PC-3 (cell line): Measurements from ENCODE around the gene RIPPLY1. TPM values are rescaled to one million over a fixed set of nuclear protein-coding genes. Genes with fewer than 3 reads are reported as not detected.

Source experiments
- ATAC-seq: fragments of 200-7000 bp; cut with Tn5 transposase; 2 replicates; pipeline ENCODE4 v1.9.1; 2020; ENCODE audit warnings: mild to moderate bottlenecking, moderate library complexity
- BruUV-seq: library from RNA; stranded (reverse); fragments of 400-500 nt; replicated peaks from 2 replicates; lab custom pipeline; 2021; lab: Mats Ljungman, UMichigan
- CTCF ChIA-PET: fragments of 300-600 bp; sonication (Branson Sonifier 250); formaldehyde crosslinking; loops from one replicate; lab custom pipeline; 2022; ENCODE audit warnings: antibody characterized with exemption; lab: Charles Lee
- POLR2A ChIA-PET: fragments of 300-600 bp; sonication (Branson Sonifier 250); formaldehyde crosslinking; loops from one replicate; lab custom pipeline; 2022; ENCODE audit warnings: antibody characterized with exemption; ENCODE audit not compliant: unreplicated experiment; lab: Charles Lee
- DNase-seq: peaks from one replicate; pipeline ENCODE4 v3.0.0-alpha.2; 2015
- H2AFZ ChIP-seq: fragments of 300-600 bp; sonication (generic); 2 replicates; pipeline ENCODE4 v1.6.0; 2016; ENCODE audit warnings: antibody characterized with exemption, low read length
- H3F3A ChIP-seq: fragments of 300-600 bp; sonication (generic); one replicate; pipeline ENCODE4 v1.6.0; 2017; ENCODE audit warnings: antibody characterized with exemption, low read length, control low read depth, mild to moderate bottlenecking; ENCODE audit not compliant: unreplicated experiment
- H3K27ac ChIP-seq: fragments of 300-600 bp; sonication (generic); 2 replicates; pipeline ENCODE4 v1.5.1; 2016; ENCODE audit warnings: mild to moderate bottlenecking, low read length
- H3K27me3 ChIP-seq: fragments of 300-600 bp; sonication (generic); 2 replicates; pipeline ENCODE4 v1.6.1; 2016; ENCODE audit warnings: low read length, mixed read lengths
- H3K36me3 ChIP-seq: fragments of 300-600 bp; sonication (generic); 2 replicates; pipeline ENCODE4 v1.6.1; 2016; ENCODE audit warnings: low read depth, mixed run types, low read length, mixed read lengths
- H3K4me1 ChIP-seq: fragments of 300-600 bp; sonication (generic); 2 replicates; pipeline ENCODE4 v1.5.1; 2016; ENCODE audit warnings: low read length; ENCODE audit not compliant: insufficient read depth
- H3K4me2 ChIP-seq: fragments of 300-600 bp; sonication (generic); 2 replicates; pipeline ENCODE4 v1.6.0; 2016; ENCODE audit warnings: low read length
- H3K4me3 ChIP-seq: fragments of 300-600 bp; sonication (generic); 2 replicates; pipeline ENCODE4 v1.5.1; 2016; ENCODE audit warnings: mild to moderate bottlenecking, low read length, mixed read lengths
- H3K79me2 ChIP-seq: fragments of 300-600 bp; sonication (generic); 2 replicates; pipeline ENCODE4 v1.6.1; 2017; ENCODE audit warnings: low read length, mixed read lengths
- H3K9ac ChIP-seq: fragments of 300-600 bp; sonication (generic); 2 replicates; pipeline ENCODE4 v1.6.0; 2016; ENCODE audit warnings: mild to moderate bottlenecking, low read length
- H3K9me2 ChIP-seq: fragments of 300-600 bp; sonication (generic); replicated peaks from 2 replicates; pipeline ENCODE4 v1.6.1; 2016; ENCODE audit warnings: mixed run types, low read length, mixed read lengths
- H3K9me3 ChIP-seq: fragments of 300-600 bp; sonication (generic); 2 replicates; pipeline ENCODE4 v1.6.1; 2016; ENCODE audit warnings: low read length, mixed read lengths
- H4K20me1 ChIP-seq: fragments of 300-600 bp; sonication (generic); 2 replicates; pipeline ENCODE4 v1.6.1; 2016; ENCODE audit warnings: low read length, mixed read lengths
- EZH2 ChIP-seq: fragments of 300-600 bp; sonication (generic); IDR thresholded peaks from one replicate; pipeline ENCODE4 v1.6.1; 2017; ENCODE audit warnings: antibody characterized with exemption, mild to moderate bottlenecking, low read length; ENCODE audit not compliant: unreplicated experiment
- EZH2phosphoT487 ChIP-seq: fragments of 300-600 bp; sonication (generic); IDR thresholded peaks from 2 replicates; pipeline ENCODE4 v1.6.1; 2018; ENCODE audit warnings: mild to moderate bottlenecking, antibody characterized with exemption, low read length, borderline replicate concordance
- intact Hi-C: fragments of 100-400 bp; cut with micrococcal nuclease; formaldehyde crosslinking; loops from 2 replicates; pipeline ENCODE4 v1.9.0; 2023
- total RNA-seq: library from RNA; depleted of rRNA; stranded (reverse); fragments of >200 nt; gene quantifications from 2 replicates; pipeline ENCODE4 v1.2.3, GENCODE V29; 2014
- TF ChIP-seq, protein P1 (sequence below): fragments of 300-600 bp; sonication (generic); conservative IDR thresholded peaks from 2 replicates; pipeline ENCODE4 v1.5.1; 2017; ENCODE audit warnings: antibody characterized with exemption, low read depth, mild to moderate bottlenecking, low read length

RIPPLY1 gene
- total RNA-seq, 1 experiment from 2014 or later, result not detected

DNA sequence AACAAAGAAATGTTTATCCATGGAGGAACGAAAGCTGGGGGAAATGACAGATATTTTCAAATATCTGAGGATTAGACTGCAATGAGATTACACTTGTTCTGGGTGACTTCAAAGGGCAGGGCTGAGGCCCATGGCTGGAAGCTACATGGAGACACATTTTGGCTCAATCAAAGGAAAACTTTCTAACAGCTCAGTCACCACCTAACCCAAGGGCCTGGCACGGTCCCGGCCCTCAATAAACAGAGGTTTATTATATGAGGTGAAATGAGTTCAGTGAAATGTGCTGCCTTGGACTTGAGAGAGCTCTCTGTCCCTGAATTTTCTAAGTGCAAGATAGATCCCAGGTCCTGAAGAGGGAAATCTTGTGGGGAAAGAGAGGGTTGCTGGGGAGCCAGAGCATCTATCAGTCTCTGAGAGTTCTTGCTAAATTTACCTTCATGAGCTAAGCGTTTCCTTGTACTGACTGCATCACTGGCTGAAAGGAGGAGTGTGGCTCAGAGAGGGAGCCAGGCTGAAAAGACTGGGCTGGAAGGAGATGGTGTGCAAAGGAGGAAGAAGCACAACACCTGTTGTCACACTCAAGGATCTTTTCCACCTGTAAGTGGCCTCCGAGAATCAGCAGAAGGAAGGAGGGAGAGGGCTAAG is 2.0 kb upstream of the RIPPLY1 start:
- ATAC-seq, result 0 out of 2 replicates have a peak, but pooled peaks have one; percentile 22
- Histone ChIP-seq H3K9me2 (no peaks in the 10 kb centered on the region), H3K36me3 (no peaks in the 10 kb centered on the region), H3K4me1 (no peaks in the 10 kb centered on the region), H3K27ac (no peak overlapping the region), H4K20me1 (no peaks in the 10 kb centered on the region), H3K9ac (no peak overlapping the region), H3K9me3 (no peaks in the 10 kb centered on the region), H3K4me2 (no peak overlapping the region), H3K4me3 (no peak overlapping the region), H2AFZ (no peak overlapping the region), H3F3A (no peaks in the 10 kb centered on the region), H3K27me3 (no peaks in the 10 kb centered on the region), H3K79me2 (no peaks in the 10 kb centered on the region)
- TF ChIP-seq EZH2, result no peak
- TF ChIP-seq, protein P1, sequence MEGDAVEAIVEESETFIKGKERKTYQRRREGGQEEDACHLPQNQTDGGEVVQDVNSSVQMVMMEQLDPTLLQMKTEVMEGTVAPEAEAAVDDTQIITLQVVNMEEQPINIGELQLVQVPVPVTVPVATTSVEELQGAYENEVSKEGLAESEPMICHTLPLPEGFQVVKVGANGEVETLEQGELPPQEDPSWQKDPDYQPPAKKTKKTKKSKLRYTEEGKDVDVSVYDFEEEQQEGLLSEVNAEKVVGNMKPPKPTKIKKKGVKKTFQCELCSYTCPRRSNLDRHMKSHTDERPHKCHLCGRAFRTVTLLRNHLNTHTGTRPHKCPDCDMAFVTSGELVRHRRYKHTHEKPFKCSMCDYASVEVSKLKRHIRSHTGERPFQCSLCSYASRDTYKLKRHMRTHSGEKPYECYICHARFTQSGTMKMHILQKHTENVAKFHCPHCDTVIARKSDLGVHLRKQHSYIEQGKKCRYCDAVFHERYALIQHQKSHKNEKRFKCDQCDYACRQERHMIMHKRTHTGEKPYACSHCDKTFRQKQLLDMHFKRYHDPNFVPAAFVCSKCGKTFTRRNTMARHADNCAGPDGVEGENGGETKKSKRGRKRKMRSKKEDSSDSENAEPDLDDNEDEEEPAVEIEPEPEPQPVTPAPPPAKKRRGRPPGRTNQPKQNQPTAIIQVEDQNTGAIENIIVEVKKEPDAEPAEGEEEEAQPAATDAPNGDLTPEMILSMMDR, result no peak
- no peak for TF ChIP-seq EZH2phosphoT487
- no TSS peak for BruUV-seq
- ChIA-PET POLR2A (no interaction called here), CTCF (interaction anchor here (0.5 kb wide), 1 partner anchor 170 kb away, joined by 3 read pairs; no protein-coding TSS in a partner anchor)
- no peak for DNase-seq
- intact Hi-C loops, result no loop called here

DNA sequence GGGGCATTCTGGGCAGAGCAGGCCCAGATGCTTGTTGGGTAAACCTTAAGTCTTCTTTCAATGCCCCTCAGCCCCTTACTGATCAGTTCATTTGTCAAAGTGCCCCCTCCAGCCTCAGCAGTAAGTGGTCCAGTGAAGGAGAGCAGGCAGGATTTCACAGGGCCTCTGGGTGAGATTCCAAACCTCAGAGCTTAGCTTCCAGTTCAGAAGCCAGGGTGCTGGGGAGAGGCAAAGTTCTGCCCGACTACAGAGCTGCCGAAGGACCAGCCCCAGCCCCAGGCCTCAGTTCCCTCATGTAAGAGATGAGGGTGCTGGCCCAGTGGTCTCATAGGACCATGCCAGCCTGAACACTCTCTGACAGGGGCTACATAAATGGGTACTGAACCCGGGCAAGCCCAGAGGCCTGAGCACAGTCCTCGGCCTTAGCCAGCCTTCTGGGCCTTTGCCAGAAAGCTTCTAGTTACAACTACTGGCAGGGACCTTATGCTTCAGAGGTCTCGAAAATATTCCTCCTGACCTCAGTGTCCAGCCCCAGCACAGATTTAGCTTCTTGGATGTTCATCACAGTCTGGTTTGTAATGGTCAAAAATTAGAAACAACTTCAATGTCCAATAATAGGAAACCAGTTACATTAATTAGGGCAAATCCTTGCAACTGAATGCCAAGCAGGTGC is 851 bp upstream of the RIPPLY1 start:
- DNase-seq (no peak), ATAC-seq (no peak)
- H2AFZ ChIP-seq, result no peak overlapping the region
- intact Hi-C loops, result no loop called here
- ChIA-PET CTCF (no interaction called here), POLR2A (no interaction called here)
- H3K27me3 ChIP-seq, result no peaks in the 10 kb centered on the region
- H3K36me3 ChIP-seq, result no peaks in the 10 kb centered on the region
- no peak overlapping the region for H3K27ac ChIP-seq
- H3F3A ChIP-seq, result no peaks in the 10 kb centered on the region
- H3K9me2 ChIP-seq, result no peaks in the 10 kb centered on the region
- TF ChIP-seq EZH2phosphoT487 (no peak), EZH2 (no peak)
- TF ChIP-seq, protein P1, result no peak
- H3K4me3 ChIP-seq, result no peak overlapping the region
- peaks cover 7% of the 10 kb centered on the region; the same call in 1 of the 2 replicates for H3K4me1 ChIP-seq
- no peak overlapping the region for H3K9ac ChIP-seq
- H3K79me2 ChIP-seq, result no peaks in the 10 kb centered on the region
- no peaks in the 10 kb centered on the region for H4K20me1 ChIP-seq
- H3K4me2 ChIP-seq, result no peak overlapping the region
- no TSS peak for BruUV-seq
- no peaks in the 10 kb centered on the region for H3K9me3 ChIP-seq

DNA sequence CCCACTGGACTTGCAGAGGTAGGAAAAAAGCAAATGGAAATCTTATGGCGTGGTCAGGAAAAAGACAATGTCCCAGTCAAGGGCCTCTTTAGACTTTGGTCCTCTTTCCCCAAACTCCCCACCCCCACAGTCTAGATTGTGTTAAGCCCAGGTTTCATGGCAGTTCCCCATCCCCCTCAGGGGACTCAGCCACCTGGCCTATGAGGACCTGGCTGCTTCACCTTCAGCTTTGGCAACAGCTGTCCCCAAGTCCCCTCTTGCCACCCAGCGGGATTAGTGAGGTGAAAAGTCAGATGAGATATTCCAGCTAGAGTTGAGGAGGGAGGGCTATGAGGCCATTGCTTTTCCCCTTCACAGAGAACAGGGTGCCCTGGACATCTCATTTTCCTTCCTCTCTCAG is 457 bp downstream of the RIPPLY1 start:
- H3K9ac ChIP-seq, result no peak overlapping the region
- ATAC-seq, result no peak
- H3K9me2 ChIP-seq, result no peaks in the 10 kb centered on the region
- no peaks in the 10 kb centered on the region for H3K79me2 ChIP-seq
- no peak for DNase-seq
- no peak overlapping the region for H3K4me2 ChIP-seq
- H2AFZ ChIP-seq, result no peak overlapping the region
- no peaks in the 10 kb centered on the region for H3K27me3 ChIP-seq
- no peak overlapping the region for H3K4me3 ChIP-seq
- H3K4me1 ChIP-seq, result peaks cover 16% of the 10 kb centered on the region
- H3K9me3 ChIP-seq, result no peaks in the 10 kb centered on the region
- ChIA-PET CTCF (no interaction called here), POLR2A (no interaction called here)
- no peaks in the 10 kb centered on the region for H3F3A ChIP-seq
- intact Hi-C loops, result no loop called here
- H4K20me1 ChIP-seq, result no peaks in the 10 kb centered on the region
- TF ChIP-seq, protein P1, result no peak
- no peak for TF ChIP-seq EZH2phosphoT487
- TF ChIP-seq EZH2, result no peak
- no TSS peak for BruUV-seq
- H3K36me3 ChIP-seq, result no peaks in the 10 kb centered on the region
- no peak overlapping the region for H3K27ac ChIP-seq
